ENCODE measurements around the gene EIF4A3. TPM values are rescaled to one million over a fixed set of nuclear protein-coding genes. Genes with fewer than 3 reads are reported as not detected.

The EIF4A3 gene
- total and polyA plus RNA-seq, 10 of the 15 experiments (the other 5 are each of a cell fraction or from before 2014, with no cell fraction given) = 53.3 to 225 (median 103) TPM

DNA sequence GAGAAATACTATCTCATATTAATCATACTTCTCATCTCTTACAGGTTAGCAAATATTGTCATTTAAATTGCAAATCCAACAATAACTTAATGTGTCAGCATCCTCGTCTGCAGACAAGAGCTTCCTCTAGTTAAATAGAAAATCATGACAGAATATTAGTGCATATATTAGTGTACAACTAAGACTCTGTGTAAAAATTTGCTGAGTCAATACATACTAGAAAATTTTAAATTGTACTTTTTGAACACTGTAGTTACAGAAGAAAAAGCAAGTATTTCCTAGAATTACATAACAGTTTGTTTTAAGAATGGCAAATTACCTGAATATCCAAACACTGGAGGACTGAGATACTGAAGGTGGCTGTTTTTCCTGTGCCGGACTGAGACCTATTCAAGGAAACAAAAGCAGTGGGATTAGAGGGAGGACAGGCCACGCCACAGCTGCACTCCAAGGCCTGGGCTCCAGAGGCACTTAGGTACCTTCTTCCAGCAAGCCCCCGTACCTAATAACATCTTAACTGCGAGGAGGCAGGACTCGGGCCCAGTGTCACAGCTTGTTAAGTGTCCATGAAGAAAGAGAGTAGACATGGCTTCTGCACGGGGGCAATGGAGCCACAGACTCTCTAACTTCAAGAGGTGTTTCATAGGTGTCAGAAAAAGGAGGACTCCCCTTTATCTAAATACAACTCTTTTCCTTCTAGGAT lies 5.3 kb downstream of the EIF4A3 start:
- H3K79me2 ChIP-seq (ENCODE audit: control insufficient read depth, insufficient read depth, low read length) = peaks cover 38% of the 10 kb centered on the region

More for the DNA sequence above, 5.3 kb downstream of the EIF4A3 start:
- in situ Hi-C loops (cut with MboI) (no loop called here), intact Hi-C loops (cut with micrococcal nuclease; ENCODE audit: unreplicated experiment) (no loop called here)
- RAD21 ChIA-PET (ENCODE audit: unreplicated experiment) = no interaction called here
- FAIRE-seq = no peak
- SMC1A ChIA-PET (ENCODE audit: uncharacterized antibody, unreplicated experiment) = interaction anchor here (0.6 kb wide), 1 partner anchor 11 kb away, joined by 3 read pairs; no protein-coding TSS in a partner anchor
- Histone ChIP-seq H4K20me1 (ENCODE audit: control insufficient read depth, insufficient read depth) (0 out of 2 replicates have a peak, but pooled peaks cover 3% of the 10 kb centered on the region), H3K4me1 (ENCODE audit: control insufficient read depth, insufficient read depth, low read length) (peaks cover 11% of the 10 kb centered on the region), H3K9ac (ENCODE audit: control insufficient read depth, insufficient read depth, low read length) (no peak overlapping the region), H3K27me3 (replicated peaks in 1 of 2; ENCODE audit: control insufficient read depth in 2 of 2, insufficient read depth in 2 of 2, low read length in 1 of 2) (no peaks in the 10 kb centered on the region), H3K9me3 (replicated peaks; ENCODE audit: control insufficient read depth, insufficient read depth, low read length) (no peaks in the 10 kb centered on the region), H3K36me3 (ENCODE audit: control insufficient read depth in 2 of 2, insufficient read depth in 2 of 2, low read length in 1 of 2) (peaks cover 33 to 36% of the 10 kb centered on the region in 2 experiments), H3K27ac (ENCODE audit: control insufficient read depth, insufficient read depth) (no peak overlapping the region), H3K4me2 (ENCODE audit: control insufficient read depth, insufficient read depth) (0 out of 2 replicates have a peak overlapping the region, but pooled peaks have one; percentile 31), H2AFZ (ENCODE audit: control insufficient read depth, low read depth, low read length) (no peak overlapping the region), H3K4me3 (0 out of 2 replicates have a peak overlapping the region, but pooled peaks have one; percentile 1)
- WGBS (ENCODE audit: insufficient coverage, insufficient replicate concordance, low lambda C conversion rate, missing lambda C conversion rate) = 97% methylated on average over 7 of the region's 7 CpGs
- POLR2A ChIA-PET = no interaction called here
- no TSS peak for BruUV-seq (replicated peaks)
- TF ChIP-seq CHD4 (IDR thresholded peaks at IDR 0.05) = no peak
- no peak for TF ChIP-seq KAT2A (conservative IDR thresholded peaks at IDR 0.05; ENCODE audit: control insufficient read depth, low read depth, low read length)
- no peak for TF ChIP-seq YY1 (IDR thresholded peaks at IDR 0.05; ENCODE audit: low read depth, low read length)
- no peak for TF ChIP-seq MEF2B (IDR thresholded peaks at IDR 0.05; ENCODE audit: partially characterized antibody, poor library complexity, severe bottlenecking)
- no peak for TF ChIP-seq CREB1 (IDR thresholded peaks at IDR 0.05; ENCODE audit: low read depth)
- TF ChIP-seq, protein P1, sequence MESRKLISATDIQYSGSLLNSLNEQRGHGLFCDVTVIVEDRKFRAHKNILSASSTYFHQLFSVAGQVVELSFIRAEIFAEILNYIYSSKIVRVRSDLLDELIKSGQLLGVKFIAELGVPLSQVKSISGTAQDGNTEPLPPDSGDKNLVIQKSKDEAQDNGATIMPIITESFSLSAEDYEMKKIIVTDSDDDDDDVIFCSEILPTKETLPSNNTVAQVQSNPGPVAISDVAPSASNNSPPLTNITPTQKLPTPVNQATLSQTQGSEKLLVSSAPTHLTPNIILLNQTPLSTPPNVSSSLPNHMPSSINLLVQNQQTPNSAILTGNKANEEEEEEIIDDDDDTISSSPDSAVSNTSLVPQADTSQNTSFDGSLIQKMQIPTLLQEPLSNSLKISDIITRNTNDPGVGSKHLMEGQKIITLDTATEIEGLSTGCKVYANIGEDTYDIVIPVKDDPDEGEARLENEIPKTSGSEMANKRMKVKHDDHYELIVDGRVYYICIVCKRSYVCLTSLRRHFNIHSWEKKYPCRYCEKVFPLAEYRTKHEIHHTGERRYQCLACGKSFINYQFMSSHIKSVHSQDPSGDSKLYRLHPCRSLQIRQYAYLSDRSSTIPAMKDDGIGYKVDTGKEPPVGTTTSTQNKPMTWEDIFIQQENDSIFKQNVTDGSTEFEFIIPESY (IDR thresholded peaks at IDR 0.05) = no peak
- ATAC-seq = no peak
- DNase-seq (ENCODE audit: low read depth, low spot score) = no peak
- CTCF ChIA-PET = interaction anchor here (0.9 to 4.9 kb wide), 3 partner anchors 21 to 60 kb away, joined by 3 to 21 read pairs (median 3); partner anchors contain the start of gene GAA
